GM18520 (cell line): Measurements from ENCODE around the gene CDC42EP4.
"Not testable (repeated sequence)": the region's sequence is repeated elsewhere in the genome, so short reads cannot be mapped to it uniquely, and the experiment has no call there.

Source experiments
- ATAC-seq: cut with Tn5 transposase; IDR thresholded peaks from one replicate; pipeline ENCODE4 v1.9.1; 2021; ENCODE audit not compliant: unreplicated experiment

CDC42EP4 gene

DNA sequence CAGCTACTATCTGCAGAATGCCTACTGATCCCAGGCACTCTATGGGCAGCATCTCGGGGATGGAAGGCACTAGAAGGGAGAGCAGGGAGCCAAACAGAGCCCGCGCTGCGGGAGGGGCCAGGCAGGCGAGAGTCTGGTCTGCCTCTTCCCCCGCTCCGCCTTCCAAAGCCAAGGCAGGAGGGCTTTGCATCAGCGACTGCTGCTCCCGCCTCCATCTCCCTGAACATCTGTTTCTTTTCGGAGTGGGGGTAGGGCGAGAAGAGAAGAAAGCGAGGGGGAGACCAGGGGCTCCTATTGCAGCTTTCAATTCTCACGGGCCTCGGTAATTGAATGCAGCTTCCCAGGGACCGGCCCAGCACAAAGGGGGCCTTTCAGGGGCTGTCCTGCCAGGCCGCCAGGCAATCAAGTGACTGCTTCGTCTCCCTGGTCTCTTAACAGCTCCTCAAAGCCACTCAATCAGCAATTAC lies 31.4 kb upstream of the CDC42EP4 start:
- ATAC-seq = no peak

DNA sequence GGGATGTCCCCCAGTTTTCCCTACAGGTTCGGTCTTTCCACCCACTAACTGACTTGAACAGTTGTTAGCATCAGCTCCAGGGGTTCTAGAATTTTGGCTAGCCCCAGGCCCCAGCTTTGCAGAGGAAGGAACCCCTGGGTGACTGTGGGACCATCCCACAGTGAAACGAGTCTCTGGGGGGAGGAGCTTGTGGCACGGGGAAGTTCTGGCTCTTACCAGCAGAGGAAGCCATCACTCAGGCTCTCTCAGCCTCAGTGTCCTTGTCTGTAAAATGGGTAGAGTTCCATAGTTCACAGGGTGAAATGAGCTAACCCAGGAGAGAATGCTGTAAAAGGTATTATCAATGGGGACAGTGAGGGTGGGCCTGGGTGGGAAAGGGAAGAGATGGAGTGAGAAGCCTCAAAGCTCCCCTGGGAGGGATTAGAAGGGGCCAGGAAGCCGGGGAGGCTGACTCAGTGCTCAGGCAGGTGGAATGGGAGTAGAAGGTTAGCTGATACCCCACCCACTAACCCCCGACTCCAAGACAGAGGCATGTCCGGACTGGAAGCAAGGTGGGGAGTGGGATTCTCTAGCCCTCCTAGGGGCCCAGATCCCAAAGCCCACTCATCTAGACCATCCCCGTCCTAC lies 30.9 kb upstream of the CDC42EP4 start:
- no peak for ATAC-seq

DNA sequence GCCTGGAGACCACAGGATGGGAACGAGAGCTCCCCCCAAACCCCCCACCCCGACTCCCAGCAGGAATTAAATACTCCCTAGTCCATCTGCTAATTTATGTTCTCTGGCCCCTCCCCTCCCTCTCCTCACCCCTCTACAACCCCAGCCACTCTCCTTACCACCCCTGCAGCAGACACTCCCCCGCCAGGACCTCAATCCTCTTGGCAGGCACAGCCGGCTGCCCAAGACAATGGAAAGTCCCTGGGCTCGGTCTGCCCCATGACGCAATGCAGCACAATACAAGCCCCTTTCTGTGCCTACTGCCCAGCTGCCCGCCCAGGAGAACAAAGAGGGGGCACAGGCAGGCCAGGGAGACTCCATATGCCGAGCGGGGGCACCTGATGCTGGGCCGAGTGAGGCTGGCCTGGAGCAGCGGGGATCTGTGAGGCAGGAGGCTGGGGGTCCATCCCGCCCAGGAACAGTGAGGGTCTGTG lies 30.3 kb upstream of the CDC42EP4 start:
- ATAC-seq = no peak

DNA sequence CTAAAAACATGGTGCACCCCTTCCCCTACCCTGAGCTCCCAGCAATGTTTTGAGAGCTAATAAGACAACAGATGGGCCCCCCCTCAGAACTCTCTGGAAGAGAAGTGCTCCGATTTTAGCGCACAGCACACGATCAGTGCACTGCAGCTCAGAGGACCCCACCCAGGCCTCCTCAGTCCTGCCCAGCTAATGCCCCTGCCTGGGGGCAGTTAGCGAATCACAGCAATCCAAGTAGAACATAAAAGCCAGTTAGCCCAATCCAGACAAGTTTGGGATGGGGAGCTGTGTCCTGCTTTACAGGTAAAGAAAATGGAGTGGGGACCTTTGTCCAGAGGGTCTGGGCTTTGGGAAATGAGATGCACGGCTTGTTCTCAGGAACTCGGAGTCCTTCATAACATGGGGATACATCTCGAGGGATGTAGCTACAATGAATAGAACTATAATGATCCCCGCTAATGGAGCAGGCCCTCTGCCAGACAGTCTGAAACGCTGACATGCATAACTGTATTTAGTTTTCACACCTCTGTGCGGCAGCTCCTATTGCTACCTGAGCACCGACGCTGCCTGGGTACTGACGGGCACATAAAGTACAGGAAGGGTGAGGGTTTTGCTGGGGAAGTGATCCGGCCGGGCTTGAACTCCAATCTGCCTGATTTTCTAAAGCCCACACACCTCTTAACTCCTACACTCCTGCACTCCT lies 29.7 kb upstream of the CDC42EP4 start:
- ATAC-seq = no peak

DNA sequence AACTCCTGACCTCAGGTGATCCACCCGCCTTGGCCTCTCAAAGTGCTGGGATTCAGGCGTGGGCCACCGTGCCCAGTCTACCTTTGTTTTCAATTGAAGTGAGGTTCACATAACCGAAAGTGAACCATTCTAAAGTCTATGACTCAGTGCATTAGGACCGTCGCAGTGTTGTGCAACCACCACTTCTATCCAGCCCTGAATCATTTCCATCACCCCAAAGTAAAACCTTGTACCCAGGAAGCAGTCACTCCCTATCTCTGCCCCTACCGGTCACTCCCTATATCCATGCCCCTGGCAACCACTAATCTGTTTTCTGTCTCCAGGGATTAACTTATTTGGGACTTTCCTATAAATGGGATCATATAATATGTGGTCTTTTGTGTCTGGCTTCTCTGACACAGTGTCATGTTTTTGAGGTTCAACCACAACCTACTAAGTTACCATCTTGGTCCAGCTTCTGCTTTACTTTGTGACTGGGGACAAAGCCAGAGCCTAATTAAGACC lies 28.3 kb upstream of the CDC42EP4 start:
- ATAC-seq = no peak

DNA sequence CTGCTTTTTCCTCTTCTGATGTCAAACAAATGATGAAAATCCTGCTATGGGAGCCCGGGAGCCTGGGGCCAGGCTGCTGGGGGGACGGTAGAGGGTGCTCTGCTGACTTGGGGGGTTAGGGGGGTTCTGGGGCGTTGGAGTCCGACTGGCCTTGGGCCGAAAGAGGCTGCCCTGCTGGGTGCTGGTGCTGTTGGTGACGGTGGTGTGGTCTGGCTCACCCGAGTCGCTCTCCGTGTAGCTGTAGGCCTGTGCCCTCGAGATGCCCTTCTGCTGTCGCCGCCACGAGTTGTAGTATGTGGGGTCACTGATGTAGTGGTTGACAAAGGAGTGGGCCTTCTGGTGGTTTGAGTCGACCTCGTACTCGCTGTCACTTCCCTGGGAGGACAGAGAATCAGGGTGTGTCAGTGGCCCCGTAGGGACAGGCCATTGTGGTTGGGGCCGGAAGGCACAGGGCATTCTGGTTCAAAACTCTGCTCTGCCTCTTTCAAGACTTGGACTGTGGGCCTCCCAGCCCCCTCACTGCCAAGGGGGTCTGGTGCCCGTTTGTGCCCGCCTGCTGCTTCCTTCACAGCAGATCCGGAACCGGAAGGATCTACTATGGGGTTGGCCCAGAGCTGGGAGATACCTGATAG lies 26.9 kb upstream of the CDC42EP4 start:
- no peak for ATAC-seq

DNA sequence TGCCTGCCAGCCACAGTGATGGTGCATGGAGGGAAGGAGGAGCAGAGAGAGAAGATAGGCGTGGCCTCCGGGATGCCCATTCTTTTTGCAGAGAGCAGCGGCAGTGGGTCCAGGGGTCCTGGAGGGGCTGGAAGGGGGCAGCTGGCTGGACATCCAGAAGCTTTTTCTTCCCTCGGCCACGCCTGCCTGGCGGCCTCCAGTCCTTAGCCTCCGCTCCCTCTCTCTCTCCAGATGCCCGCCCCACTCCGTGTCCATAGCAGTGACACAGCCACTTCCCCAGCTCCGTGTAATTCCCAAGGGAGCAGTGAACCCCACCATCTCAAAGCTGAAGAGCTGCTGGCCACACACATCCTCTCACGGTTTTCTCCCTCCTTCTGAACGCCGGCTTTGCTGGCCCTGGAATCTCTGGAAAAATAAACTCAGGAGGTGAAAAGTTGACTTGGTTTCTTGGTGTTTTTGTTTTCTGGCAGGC lies 26.3 kb upstream of the CDC42EP4 start:
- ATAC-seq = no peak

DNA sequence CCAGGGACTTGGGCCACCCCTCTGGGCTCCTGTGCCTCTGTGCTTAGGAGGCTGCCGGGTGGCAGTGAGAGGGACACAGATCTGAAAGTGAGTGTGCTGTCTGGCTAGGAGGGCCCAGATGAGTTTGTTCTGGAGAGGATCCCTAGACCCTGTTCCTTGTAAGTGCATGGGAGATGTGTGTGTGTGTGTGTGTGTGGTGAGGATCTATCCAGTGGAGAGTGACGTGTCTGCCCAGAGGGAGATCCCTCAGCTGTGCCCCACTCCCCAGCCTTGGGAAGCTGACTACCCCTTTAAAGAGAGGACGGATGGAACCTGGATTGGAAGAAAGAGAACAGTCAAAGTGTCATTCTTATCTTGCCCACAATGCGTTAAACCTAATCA lies 25.5 kb upstream of the CDC42EP4 start:
- ATAC-seq = no peak

DNA sequence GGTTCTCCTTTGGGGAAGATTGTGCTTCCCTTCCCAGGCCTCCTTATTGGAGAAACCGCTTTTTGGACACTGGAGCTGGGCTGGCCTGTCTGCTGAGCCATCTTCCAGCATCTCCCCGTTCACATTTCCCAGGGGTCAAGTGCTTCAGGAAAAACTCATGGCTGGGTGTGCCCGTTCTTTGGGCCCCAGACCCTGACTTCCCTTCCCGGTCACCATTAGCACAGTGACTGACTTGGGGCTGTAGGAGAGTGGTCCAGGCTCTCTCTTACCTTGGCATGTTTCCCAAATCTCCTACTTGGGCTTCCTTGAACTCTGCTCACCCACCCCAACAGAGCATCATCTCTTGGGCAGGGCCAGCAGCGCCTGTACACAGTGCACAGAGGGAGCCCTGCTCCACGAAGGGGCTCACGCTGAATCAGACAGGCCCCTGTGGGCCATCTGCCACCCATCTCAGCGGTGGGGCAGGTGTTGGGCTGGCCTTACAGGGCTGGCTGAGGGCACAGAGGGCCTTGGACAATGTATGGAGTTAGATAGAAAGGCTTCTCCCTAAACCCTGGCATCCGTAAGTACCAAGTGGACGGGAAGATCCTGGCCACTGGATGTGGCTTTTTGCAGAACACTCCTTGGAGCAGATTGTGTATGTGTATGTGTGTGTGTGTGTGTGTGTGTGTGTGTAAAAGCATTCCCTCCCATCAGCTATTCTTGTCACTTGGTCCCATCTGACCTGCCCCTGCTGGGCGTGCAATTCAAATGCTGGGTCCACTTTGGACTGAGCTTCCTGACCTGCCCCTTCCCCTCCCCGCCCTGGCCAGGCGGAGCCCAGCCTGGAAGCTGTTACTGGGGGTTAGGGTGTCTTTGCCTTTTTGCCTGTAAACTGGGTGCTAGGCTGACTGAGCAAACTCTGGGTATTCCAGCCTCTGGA lies 24.9 kb upstream of the CDC42EP4 start:
- no peak for ATAC-seq

DNA sequence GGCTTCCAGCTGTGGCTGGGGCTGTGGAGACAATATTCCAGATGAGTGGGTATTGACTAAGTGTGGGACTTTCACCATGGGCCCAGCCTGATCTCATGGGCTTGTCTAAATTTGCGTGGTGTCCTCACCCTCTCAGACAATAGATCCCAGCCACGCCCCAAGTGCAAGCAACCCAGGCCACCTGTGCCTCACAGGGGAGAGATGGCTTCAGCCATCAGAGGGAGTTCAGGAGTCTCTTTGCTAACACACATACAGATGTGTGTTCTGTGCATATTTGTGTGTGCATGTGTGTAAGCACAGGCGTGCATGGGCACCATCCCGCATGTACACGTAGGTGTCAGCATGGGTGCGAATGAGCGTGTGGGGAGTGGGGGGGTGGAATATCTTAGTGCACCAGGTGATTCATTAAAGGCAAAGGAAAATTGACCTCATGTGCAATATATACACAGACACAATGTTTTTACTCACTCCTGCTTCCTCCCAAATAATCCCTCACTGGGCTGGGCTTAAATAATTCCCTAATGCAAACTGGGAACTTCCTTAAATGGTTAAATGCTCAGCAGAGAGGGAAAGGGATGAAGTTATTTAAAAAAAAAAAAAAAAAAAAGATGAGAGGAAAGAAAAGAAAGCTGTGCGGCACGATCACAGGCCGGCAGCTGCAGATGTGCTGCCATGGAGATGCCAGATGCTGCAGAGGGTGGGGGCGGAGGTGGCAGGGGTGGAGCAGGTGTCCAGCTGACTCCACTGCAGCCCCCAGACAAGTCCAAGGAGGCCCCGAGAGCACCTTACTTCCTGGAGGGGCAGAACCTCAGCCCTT lies 24.0 kb upstream of the CDC42EP4 start:
- no peak for ATAC-seq

DNA sequence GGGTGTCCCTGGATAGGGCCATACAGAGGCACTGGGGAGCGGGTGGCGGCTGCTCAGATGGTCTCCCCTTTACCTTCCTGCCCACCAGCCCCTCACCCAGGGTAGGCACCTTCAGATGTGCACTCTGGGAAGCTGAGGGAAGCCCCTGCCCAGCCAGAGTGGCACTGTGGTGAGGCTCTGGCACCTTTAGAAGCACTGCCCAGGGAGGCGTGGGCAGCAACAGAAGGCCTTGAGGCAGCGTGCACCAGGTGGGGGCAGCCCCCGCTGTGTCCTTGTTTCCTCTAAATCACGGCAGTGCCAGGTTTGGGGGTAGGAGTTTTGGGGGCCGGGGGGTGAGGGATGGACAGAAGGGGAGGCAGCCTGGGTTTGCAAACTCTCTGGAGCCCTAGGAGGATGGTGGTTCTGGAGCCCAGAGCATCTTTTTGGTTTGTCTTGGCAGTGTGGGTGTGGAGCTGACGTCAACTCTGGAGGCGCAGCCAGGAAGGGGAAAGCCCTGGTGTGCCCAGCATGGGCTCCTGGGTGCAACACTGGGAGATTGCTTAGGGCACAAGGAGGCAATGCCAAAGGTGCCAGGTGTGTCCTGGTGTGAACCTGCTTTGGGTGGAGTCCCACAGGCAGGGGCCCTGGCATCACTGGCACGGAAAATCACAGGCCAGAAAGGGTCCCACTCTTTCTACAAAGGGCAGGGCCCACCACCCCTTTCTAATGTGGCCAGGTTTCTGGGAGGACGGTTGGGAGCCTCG lies 23.1 kb upstream of the CDC42EP4 start:
- no peak for ATAC-seq

DNA sequence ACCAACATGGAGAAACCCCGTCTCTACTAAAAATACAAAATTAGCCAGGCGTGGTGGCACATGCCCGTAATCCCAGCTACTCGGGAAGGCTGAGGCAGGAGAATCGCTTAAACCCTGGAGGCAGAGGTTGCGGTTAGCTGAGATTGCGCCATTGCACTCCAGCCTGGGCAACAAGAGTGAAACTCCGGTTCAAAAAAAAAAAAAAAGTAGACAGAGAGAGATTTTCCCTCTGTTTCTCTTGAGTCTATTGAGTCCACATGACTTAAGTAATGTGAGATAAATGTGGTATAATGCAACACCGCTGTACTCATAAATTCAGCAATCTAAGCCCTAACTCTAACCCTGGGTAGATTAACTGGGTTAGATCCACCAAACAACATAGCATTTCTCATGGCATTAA lies 21.6 kb upstream of the CDC42EP4 start:
- ATAC-seq = not testable (repeated sequence)

DNA sequence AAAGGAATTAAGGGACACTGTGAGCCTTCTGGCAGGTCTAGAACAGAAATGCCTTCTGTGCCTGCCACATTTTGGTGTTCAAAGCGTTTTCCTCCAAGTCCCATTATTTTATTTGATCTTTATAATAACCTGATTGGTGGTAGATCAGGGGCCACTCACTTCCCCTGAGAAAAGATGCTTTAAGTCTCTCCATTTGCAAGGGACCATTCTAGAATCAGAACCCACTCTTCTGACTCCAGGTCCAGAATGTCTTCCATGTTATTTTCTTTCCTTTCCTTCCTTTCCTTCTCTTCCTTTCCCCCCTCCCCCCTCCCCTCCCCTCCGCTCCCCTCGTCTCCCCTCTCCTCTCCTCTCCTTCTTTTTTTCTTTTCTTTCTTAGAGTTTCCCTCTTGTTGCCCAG lies 19.3 kb upstream of the CDC42EP4 start:
- no peak for ATAC-seq

DNA sequence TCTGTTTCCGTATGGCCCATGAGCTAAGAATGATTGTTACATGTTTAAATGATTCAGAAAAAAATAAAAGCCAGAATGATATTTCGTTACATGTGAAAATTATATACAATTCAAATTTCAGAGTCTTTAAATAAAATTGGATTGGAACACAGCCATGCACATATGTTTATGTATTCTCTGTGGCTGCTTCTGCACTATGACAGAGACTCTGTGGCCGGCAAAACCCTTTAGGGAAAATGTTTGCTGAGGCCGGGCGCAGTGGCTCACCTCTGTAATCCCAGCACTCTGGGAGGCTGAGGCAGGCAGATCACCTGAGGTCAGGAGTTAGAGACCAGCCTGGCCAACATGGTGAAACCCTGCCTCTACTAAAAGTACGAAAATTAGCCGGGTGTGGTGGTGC lies 15.9 kb upstream of the CDC42EP4 start:
- ATAC-seq = no peak

DNA sequence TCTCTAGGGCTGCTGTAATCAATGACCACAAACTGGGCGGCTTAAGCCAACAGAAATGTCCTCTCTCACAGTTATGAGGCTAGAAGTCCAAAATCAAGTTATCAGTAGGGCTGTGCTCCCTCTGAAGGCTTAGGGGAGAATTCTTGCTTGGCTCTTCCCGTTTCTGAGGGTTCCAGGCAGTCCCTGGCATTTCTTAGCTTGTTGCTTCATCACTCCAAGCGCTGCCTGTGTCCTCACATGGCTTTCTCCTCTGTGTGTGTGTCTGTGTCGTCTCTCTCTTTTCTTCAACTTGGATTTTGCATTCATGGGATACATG lies 13.7 kb upstream of the CDC42EP4 start:
- ATAC-seq = no peak

DNA sequence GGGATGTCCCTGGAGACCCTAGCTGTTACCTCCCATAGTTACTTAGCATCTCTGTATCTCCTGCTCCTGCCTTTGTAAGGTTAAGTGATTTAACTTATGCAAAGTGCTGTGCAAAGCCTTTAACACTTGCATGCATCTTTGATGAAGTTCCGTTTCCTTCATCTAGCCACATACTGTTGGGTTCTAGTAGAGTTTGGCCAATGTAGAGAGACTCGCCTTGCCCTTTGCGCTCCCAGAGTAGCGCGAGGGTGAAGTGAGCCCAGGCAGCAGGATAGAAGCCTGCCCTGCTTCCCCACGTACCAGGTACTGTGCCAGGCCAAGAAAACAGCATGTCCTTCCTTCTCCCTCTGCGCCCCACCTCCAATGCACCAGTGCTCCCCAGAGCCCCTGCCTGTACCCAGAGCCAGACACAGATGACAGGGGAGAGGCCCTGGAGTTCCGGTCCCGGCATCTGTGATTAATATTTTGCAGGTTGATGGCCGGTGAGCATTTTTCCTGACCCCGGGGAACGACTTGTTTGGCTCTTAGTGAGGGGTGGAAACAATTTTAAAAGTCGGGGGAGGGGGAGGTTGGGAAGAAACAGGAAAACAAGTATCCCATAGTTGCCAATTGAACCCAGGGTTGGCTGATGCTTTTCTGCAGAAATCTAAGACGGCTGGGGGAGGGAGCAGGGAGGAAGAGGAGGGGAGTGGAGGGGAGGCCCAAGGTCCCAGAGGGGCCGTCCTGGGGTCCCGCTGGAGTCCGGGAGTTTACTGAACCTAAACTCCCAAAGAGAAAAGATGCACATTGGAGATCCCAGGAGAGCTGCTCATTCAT lies 13.1 kb upstream of the CDC42EP4 start:
- no peak for ATAC-seq

DNA sequence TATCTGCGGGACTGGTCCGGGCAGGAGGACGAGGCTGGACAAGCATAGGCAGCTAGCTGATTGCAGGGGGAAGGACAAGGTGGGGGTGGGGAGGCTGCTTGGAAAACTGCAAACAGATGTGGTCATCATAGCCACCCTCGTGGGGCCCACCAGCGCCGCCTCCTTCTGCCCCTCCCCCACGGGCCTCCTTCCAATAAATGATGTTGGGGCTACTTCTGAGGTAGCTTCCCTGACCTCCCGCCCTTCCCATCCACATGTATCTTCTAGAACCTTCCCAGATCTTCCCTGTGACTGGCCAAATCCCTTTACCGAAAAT lies 12.3 kb upstream of the CDC42EP4 start:
- ATAC-seq = no peak

DNA sequence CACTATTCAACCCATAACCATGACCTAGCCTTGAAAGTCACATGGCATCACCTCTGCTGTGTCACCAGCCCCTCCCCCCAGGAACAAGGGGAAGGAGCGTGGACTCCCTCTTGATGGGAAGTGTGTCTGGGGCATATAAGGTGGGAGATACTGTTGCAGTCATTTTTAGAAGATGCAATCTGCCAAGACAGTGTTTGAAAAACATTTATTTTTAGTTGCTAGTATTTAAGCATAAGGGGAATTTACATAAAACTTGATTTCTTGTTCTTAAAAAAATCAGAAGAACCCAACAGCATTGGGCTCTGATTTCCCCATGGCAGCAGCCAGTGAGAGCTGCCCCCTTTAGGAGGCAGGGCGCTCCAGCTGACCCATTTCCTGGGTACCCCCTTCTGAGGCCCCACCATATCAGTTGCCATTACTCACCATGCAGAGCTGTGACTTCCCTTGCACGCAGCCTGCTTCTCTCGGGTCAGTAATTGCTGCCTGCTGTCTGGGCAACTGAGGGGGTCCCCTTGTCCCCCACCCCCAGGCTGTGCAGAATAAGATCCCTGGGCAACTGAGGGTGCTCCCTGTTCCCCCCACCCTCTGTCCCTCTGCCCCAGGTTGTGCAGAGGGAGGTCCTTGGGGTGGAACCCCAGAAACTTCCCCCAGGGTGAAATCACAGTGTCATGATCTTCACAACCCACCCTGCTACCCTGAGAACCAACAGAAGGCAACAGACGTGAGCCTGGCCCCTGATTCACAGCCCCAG lies 11.8 kb upstream of the CDC42EP4 start:
- ATAC-seq = no peak
